HG02973 (cell line): Measurements from ENCODE around the gene C14orf180.

Source experiments
- ATAC-seq: cut with Tn5 transposase; IDR thresholded peaks from one replicate; pipeline ENCODE4 v1.9.1; 2021; ENCODE audit warnings: moderate library complexity; ENCODE audit not compliant: unreplicated experiment

The C14orf180 gene

DNA sequence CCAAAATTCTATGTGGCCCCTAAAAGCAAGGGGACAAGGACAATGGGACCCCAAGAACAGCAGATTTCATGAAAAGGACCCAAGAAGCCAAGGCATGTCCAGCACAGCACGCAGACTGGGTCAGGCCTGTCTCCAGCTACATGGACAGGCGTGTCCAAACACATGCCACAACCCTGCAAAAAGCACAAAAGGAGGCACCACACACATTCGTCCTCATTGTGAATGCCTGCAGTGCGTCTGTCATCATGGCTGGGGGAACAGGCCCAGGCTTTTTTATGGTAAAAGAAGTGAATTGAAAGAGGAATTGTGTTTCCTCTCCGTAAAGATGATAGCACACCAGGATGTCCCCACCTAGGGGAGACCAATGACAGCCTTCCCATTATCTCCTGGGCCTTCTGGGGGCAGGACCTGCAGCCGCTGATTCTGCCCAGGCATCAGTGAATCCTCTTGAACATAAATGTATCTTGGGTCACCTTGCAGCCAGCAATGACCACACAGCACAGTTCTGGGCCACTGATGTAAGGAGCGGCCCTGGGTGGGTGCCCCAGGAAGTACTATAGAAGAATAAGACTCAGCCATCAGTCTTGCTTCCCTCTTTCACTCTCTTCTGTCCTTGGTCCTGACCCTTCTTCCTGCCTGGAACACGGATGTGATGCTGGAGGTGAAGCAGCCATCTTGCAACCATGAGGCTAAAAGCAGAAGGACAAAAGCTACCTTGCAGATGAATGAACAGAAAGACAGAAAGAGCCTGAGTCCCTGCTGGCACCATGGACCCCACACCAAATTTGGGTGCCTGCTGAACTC, 29.8 kb upstream of the C14orf180 start:
- ATAC-seq = no peak

DNA sequence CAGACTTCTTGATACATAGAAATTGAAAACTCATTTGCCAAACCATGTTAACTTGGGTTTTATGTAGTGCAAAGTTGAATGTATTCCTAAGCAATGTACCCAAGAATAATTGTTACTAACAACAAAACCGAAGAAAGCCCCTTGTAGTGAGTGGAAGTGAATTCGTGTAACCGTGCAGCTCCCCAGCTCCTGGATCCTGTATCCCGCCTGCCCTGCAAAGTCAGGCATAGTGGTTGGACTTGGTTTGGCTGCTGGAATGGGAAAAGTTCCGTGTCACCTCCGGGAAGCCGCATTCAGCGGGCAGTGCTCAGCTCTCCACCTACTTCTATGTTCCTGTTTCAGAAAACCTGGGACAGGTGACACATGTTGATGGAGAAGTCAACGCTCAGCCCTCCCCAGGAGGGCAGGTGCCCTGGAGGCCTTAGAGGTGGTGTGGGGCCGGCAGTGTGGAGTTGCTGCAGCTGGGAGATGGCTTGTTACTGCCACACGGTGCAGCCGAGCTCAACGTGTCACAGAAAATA, 29.2 kb upstream of the C14orf180 start:
- ATAC-seq = no peak

DNA sequence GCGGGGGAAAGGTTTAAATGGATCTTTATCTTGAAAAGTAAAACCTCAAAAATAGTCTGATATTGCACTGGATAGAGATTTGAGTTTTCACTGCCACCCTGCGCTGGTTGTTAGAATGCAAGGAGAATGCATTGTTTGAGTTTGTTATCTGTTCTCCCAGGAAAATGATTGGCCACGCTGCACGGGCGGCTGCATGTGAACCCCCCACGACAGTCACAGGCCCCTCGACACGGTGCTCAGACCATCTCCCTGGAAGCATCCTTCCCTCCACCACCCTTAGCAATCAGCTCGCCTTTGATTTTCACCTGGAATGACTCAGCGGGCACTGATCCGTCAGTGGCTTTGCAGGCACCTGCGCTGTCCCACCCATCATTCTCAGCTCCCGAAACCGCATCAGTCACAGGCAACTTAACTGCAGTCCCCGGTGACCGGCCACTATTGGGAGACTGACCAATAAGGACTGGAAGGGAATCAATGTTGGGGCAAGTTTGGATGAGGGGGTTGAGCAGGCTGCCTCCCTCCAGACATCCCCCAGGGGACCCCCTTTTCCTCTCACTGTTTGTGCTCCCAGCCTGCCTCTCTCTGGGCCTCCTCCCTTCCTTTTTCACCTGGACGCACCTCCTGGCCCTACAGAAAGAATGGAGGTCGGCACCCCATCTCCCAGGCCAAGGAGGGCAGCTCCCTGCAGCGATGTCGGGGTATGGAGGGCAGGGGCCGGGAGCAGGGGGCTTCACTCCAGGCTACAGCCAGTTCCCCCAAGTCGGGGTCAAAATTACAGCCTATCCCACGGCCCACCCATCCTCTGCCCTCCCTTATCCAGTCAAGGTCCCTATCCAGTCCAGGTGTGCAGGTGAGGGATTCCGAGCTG, 28.5 kb upstream of the C14orf180 start:
- ATAC-seq = no peak

DNA sequence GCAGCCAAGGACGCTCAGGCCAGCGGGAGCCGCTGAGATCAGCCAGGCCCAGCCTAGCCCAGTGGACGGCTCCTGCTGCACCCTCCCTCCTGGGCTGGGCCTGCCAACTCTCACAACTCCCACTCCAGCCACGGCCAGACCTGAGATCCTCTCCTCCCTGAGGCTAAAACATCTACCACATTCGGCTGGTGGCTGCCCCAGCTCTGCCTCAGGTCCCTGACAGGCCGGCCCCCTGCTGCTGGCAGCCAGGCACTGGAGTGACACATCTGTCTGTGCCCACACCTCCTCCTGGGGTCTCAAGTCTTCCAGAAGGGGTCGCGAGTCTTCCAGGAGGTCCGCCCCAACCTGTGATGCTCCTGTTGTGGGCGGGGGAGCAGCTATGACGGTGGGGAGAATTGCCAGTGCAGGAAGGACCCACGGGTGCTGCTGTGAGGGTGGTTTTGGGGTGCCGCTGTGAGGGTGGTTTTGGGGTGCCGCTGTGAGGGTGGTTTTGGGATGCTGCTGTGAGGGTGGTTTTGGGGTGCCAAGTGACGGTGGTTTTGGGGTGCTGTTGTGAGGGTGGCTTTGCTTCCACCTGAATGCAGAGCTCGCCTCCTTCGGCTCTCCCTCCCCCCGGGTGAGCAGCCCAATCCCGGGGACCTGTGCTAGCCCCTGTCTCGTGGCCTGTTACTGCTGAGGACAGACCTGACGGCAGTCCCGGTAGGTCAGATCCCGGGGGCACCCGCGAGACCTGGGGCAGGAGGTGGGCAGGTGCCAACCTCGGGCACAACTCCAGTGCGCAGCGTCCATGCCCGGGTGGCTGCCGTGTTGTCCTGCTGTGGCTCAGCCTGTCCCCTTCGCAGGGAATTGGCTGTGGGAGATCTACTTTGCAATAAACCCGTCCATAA, 27.5 kb upstream of the C14orf180 start:
- no peak for ATAC-seq

DNA sequence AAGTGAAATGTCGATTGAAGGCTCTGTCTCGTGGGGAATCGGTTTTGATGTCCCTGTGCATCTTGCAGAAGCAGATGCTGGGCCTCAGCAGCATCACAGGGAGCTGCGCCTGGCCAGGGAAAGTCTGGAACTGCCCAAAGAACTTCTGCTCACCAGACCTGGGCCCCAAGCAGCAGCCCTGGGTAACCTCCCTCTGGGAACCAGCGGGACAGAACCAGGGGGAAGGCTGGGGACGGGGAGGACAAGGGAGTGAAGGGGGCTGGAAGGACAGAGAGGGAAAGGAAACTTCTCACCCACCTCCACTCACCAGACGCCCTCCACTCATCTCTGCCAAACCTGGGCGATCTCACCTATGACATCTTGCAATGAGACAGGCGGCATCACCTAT, 26.8 kb upstream of the C14orf180 start:
- no peak for ATAC-seq

DNA sequence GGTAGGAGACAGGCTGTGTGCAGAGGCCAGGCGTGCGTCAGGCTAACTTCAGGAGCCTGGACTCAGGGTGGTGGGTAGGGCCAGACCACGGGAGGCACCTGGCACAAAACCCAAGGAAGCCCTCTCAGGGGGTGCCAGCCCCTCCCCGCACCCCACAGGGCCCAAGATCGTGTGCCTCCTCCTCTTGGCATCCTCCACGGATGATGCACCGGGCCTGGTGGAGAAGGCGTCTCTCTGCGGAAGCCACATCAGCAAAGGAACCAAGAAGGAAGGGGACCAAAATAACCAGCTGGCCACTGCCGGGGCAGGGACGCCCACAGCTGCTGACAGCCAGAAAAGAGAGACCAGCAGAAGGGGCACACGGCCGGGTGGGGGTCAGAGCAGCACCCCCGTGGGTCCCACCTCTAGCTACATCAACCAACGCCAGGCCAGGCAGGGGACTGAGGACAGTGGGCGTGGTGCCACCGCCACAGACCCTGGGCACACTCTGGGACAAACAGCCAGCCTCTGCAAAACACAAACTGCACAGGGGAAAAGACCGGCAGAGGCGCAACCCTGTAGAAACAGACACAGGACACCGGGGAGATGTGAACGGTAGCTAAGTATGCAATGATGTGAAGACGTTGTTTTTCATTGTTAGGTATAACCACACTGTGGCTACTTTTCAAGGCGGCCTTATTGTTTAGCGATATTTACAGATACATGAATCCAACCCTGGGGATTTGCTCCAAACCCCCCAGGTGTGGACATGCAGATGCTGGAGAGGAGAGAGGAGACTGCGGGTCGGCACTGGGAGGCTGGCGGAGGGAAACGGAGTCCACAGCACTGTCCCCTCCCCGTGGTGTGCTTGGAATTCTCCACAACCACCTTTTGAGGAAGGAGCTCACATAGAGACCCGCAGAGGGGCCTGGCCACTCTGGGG, 26.1 kb upstream of the C14orf180 start:
- ATAC-seq = no peak

DNA sequence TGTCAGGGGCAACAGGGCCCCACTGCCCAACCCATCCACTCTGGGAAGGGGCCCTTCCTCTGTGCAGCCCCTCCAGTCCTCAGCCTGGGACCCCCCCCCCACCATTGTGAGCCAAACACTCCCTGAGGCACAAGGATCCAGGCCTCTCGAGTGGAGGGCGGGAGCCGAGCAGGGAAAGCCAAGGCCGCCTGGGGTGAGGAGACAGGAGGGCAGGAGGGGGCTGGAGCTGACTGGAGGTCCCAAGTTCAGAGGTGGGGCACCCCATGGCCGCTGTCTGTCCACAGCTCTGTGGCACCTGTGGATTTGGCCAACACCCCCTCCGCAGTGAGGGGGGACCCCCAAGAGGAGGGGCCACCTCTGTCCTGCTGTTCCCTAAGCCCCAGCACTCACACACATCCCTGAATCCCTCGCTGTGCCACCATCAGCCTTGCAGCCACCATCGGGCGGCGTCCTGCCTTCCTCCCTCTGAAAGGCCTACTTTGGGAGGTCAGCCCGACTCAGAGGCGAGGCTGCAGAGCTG, 25.4 kb upstream of the C14orf180 start:
- no peak for ATAC-seq

DNA sequence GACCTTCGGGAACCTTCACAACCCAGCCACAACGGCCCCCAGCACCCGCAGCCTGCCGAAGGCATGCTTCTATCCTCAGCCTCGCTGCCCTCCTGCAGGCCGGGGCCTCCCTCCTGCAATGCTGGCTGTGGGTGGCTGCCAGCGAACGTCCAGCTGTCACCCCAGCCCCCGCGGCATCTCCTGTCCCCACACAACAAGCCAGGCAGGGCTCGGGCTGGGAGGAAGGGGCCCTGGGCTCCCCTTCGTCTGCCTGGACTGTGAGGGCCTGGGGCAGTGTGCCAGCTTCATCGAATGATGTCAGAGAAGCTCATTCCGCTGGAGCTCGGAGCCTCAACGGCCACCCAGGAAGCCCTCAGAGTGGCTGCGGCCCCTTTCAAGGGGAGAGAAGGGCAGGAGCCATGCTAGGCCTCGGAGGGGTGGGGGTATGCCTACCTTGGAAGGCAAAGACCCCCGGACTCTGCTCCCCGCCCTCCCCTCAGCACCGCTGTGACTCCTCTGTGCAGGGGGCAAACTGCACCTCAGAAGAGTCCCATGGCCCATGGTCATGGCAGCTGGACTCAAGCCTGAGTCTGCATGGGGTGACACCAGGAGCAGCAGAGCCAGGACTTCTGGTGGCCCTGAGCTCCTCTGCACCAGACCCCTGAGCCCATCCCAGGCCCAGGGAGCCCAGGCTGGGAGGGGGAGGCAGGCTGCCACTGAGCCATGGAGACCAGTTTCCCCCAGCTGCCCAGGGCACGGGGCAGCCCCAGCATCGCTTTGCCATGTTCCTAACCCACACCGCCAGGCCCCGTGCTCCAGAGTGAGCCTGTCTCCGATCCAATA, 24.7 kb upstream of the C14orf180 start:
- no peak for ATAC-seq

DNA sequence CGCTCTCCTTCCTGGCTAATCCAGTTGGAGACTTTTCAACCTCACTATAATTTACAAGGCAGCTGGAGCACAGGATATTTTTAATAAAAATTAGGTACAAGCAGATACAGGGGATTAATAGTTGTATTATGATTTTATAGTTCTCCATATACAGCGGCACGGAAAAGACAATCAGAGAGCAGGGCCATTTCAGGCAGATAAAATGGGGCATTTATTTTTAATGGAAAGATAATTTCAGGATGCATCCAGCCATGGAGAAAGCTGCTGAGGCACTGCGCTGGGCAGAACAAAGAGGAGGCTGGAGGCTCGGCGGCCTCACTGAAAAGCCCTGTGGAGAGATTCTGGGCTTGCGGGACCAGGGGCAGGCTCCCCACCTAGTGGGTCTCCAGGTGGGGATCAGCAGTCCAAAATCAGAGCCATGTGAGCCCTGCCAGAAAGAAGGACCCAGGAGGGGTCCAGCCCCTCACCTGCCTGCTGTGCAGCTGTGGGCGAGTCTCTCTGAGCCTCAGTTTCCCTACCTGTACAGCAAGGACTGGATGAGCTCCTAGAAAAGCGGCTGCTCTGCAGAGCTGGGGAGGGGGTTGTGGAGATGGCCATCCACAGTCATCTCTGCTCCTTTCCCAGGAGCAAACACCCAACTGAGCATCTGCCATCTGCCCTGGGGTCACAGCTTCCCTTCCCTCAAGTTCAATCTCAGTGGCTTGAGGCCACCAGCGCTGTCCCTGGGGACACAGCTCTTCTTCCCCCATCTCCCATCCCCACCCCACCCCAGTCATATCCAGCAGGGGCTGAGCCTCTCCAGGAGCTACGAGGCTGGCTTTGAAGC, 23.9 kb upstream of the C14orf180 start:
- no peak for ATAC-seq

DNA sequence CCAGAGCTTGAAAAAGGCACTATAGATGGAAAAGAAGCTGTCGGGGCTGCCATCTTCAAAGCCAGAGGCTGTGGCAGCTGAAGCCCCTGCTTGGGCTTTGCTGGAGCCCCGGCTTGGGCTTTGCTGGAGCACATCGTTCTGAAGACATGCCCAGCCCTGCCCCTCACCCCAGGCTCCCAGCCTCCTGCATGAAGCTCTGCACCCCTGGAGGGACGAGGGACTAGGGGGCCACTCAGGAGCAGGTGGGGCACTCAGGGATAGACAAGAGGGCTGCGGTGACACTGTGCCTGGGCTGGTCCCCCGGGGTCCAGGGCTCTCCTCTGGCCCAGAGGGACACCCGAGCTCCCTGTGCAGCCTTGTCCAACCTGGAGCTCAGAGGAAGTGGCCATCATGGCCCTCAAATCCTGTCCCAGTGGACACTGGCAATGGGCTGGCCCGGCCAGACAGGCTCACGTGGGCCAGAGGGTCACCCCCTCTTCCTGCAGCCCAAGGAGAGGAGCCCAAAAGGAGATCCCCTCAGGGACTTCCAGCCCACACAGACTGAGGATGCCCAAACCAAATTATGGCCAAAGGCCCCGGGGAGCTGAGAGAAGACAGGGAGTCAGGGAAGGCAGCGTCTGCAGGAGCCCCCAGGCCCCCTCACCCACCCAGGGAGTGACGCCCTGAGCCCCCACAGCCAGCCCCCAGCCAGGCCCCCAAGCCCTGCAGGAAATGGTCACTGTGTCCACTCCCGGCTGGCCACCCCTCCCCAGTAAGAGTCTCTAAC, 23.1 kb upstream of the C14orf180 start:
- ATAC-seq = no peak

DNA sequence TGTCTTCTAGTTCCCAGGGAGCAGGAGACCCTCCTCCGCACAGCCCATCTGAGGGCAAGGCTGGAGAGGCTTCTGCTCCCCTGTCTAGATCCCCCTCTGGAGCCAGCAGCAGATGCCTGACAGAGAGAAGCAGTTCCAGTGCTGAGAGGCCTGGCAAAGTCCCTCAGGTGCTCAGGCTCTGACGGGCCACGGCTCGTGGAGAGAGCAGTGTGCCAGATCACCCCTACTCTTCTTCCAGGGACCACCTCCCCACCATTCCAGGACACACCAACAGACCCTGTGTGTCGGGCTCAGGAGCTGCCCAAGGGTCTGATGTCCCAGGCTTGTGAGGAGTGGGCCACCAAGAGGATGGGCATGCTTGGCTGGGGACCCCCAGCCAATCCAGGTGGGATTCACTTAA, 22.5 kb upstream of the C14orf180 start:
- ATAC-seq = no peak

DNA sequence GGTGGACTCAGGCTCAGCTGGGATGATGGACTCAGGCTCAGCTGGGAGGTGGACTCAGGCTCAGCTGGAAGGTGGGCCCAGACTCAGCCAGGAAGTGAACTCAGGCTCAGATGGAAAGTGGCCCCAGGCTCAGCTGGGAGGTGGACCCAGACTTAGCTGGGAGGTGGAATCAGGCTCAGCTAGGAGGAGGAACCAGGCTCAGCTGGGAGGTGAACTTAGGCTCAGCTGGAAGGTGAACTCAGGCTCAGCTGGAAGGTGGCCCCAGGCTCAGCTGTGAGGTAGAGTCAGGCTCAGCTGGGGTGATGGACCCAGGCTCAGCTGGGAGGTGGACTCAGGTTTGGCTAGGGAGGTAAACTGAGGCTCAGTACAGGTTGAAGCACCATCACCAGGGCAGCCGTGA, 21.8 kb upstream of the C14orf180 start:
- ATAC-seq = no peak

DNA sequence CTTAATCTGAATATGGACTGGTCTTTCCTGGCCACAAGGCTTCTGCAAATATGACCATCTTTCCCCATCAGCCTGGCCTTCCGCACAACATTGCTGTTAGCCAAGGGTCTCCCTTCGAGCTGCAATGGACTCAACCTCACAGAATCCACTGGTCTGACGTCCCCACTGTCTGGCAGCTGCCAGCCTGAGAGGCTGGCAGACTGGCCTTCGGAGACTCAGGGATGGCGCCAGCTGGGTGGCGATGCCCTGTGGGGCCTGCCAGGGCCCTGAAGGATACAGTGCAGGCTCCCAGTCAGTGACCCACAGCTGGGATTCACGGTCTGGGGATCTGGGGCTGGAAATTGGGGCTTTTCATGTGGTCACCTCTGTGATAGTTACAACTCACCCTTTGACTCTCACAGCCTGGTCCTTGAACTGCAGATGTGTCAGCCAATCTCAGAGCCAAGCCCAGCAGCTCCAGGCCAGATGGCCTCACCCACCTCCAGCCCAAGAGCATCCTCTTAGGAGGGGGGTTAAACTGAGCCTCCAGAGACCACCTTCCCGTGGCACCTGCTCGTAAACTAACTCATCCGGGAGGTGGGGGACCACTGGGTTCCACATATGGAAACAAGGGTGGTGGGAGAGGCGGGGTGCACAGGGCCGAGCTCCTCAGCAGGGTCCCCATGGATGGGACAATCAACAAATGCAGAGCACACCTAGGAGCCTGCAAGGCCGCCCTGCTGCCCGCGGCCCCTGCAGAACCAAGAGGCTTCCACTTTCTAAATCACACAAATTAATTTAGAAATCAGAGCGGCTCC, 21.1 kb upstream of the C14orf180 start:
- no peak for ATAC-seq

DNA sequence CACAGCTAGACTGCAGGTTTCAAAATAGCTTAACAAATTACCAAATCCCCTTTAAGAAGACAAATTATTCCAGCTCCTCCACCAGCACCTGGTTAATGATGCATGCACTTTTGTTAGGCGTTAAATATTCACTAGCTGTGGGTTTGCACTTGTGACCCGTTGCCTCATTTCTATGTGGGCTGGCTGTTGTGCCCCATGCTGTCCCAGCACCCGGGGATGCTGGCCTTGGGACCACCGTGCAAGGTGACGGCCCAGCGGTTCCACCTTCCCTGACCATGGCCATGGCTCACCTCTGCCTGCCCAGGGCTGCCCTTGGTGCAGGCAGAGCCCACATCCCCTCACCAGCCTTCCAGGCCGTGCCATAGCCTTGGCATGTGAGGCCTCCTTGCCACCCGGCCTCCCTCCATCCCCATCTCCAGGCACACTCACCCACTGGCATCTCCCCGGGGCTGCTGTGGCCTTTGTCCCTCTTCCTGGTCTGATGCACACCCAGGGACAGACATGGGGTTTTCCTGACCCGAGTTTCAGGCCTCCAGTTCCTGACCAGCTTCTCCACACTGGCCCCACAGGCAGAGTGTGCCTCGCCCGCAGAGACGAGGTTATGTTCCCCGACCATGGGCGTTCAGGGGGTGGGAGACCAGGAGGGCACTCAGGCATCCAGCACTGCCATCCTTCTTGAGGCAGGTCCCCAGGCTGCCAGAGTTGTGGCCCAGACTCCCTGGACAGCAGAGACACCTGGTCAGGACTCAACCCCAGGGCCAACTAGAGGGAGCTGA, 20.3 kb upstream of the C14orf180 start:
- ATAC-seq = no peak

DNA sequence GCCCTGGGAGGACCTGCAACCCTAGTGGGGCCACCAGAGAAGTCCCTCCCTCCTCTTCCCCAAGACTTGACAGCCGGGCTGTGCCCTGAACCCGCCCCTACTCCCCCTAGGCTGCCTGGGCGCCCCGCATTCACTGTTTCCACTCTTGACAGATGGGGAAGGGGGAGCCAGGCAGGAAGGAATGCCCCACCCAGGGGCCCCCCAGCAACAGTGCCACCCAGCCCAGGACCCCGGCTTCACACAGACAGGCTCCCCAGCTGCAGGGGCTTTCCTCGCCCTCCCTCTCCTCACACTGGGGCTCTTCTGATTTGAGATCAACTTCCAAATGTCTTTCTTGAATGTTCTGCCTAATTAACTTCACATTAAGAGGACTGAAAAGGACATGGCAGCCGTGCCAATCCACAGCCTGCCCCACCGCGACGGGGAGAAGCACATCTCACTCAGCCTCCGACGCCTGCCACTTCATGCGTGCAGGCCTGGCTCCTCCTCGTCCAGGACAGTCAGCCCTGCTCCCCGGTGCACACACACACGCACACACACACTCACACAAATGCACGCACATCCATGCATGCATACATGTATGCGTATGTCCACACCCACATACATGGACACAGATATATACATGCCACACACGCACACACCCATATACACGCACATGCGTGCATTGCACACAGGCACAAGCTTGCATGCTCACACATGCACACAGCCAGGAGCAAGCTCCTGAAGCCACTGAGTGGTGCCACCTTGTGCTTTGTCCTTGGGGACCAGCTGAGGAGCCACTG, 19.6 kb upstream of the C14orf180 start:
- no peak for ATAC-seq
